DOHH2 (cell line): ENCODE results near the gene FAIM2.

Experiments
- H3F3A ChIP-seq: fragments of 200-600 bp; sonication (generic), shearing (Covaris generic); 2 replicates; pipeline ENCODE4 v1.6.0; 2016; ENCODE audit warnings: antibody characterized with exemption, mild to moderate bottlenecking; ENCODE audit not compliant: control insufficient read depth, insufficient read depth
- H3K27ac ChIP-seq: fragments of 200-600 bp; sonication (generic); 2 replicates; pipeline ENCODE4 v1.5.1; 2014; ENCODE audit warnings: low read depth, mild to moderate bottlenecking, low read length, moderate library complexity
- H3K27me3 ChIP-seq: fragments of 200-600 bp; sonication (generic); 2 replicates; pipeline ENCODE4 v1.6.1; 2014; ENCODE audit warnings: mild to moderate bottlenecking, low read length, mixed read lengths; ENCODE audit not compliant: control insufficient read depth
- H3K36me3 ChIP-seq: fragments of 200-600 bp; sonication (generic); 2 replicates; pipeline ENCODE4 v1.6.1; 2014; ENCODE audit warnings: mild to moderate bottlenecking, low read length, moderate library complexity, mixed read lengths; ENCODE audit not compliant: control insufficient read depth
- H3K4me1 ChIP-seq: fragments of 200-600 bp; sonication (generic); 2 replicates; pipeline ENCODE4 v1.6.1; 2014; ENCODE audit warnings: mild to moderate bottlenecking, low read length, mixed read lengths; ENCODE audit not compliant: control insufficient read depth
- H3K4me2 ChIP-seq: fragments of 200-600 bp; sonication (generic); 2 replicates; pipeline ENCODE4 v1.6.0; 2014; ENCODE audit warnings: mild to moderate bottlenecking, low read length, moderate library complexity
- H3K4me3 ChIP-seq: fragments of 200-600 bp; sonication (generic); 2 replicates; pipeline ENCODE4 v1.5.1; 2014; ENCODE audit warnings: mild to moderate bottlenecking, low read length, mixed read lengths
- H3K79me2 ChIP-seq: fragments of 200-600 bp; sonication (generic); 2 replicates; pipeline ENCODE4 v1.6.1; 2014; ENCODE audit warnings: mild to moderate bottlenecking, low read length, mixed read lengths; ENCODE audit not compliant: control insufficient read depth
- H3K9me2 ChIP-seq: fragments of 200-600 bp; sonication (generic); replicated peaks from 2 replicates; pipeline ENCODE4 v1.6.1; 2014; ENCODE audit warnings: mild to moderate bottlenecking, low read length, mixed read lengths; ENCODE audit not compliant: control insufficient read depth
- H3K9me3 ChIP-seq: fragments of 200-600 bp; sonication (generic); 2 replicates; pipeline ENCODE4 v1.6.1; 2014; ENCODE audit warnings: antibody characterized with exemption, low read length, mixed read lengths; ENCODE audit not compliant: control insufficient read depth, insufficient read depth
- H4K20me1 ChIP-seq: fragments of 200-600 bp; sonication (generic); 2 replicates; pipeline ENCODE4 v1.6.0; 2014; ENCODE audit warnings: low read depth, mild to moderate bottlenecking, antibody characterized with exemption, low read length, moderate library complexity; ENCODE audit not compliant: control insufficient read depth, insufficient read depth
- CTCF ChIP-seq: fragments of 200-600 bp; sonication (generic); IDR thresholded peaks from one replicate; pipeline ENCODE4 v1.5.1; 2014; ENCODE audit warnings: antibody characterized with exemption, mild to moderate bottlenecking, low read depth, low read length; ENCODE audit not compliant: poor library complexity, severe bottlenecking
- EZH2phosphoT487 ChIP-seq: fragments of 200-600 bp; sonication (generic); IDR thresholded peaks from 2 replicates; pipeline ENCODE4 v1.6.1; 2017; ENCODE audit warnings: borderline replicate concordance, mild to moderate bottlenecking, antibody characterized with exemption, low read length, moderate library complexity, mixed read lengths

The FAIM2 gene

DNA sequence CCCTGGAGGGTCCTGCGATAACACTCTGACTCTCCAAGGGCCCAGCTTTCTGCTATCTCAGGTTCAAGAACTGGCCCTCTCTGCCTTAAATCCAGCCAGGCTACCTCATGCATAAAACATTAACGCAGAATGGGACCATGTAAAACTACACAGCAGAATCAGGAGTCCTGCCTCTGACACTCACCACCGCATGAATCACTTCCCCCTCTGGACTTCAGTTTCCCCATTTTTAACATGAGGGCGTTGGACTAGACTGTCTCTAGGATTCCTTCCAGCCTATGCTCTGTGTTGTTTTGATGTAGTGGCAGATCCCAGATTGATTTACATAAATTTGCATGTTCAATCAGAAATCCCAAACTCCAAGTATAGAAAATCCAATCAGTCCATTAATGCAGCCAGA, 78.8 kb downstream of the FAIM2 start:
- Histone ChIP-seq H3K4me1 (peaks cover 50% of the 10 kb centered on the region), H3F3A (peaks cover under 1% of the 10 kb centered on the region; the same call in 1 of the 2 replicates), H3K79me2 (peaks cover 51% of the 10 kb centered on the region), H3K27ac (no peak overlapping the region), H3K4me3 (no peak overlapping the region), H3K4me2 (no peak overlapping the region), H4K20me1 (no peaks in the 10 kb centered on the region), H3K27me3 (no peaks in the 10 kb centered on the region), H3K9me2 (no peaks in the 10 kb centered on the region), H3K36me3 (no peaks in the 10 kb centered on the region; the same call in 1 of the 2 replicates), H3K9me3 (no peaks in the 10 kb centered on the region)
- TF ChIP-seq EZH2phosphoT487, result no peak
- no peak for TF ChIP-seq CTCF

GRCh38 chr12:49824416-49824815, 79.3 kb downstream of the FAIM2 start:
- Histone ChIP-seq H3K9me3 (no peaks in the 10 kb centered on the region), H3K27me3 (no peaks in the 10 kb centered on the region), H3K4me1 (peaks cover 50% of the 10 kb centered on the region), H3K79me2 (peaks cover 53% of the 10 kb centered on the region), H3K4me2 (no peak overlapping the region), H3F3A (peaks cover 5% of the 10 kb centered on the region), H4K20me1 (no peaks in the 10 kb centered on the region), H3K9me2 (no peaks in the 10 kb centered on the region), H3K36me3 (no peaks in the 10 kb centered on the region; the same call in 1 of the 2 replicates), H3K4me3 (no peak overlapping the region), H3K27ac (no peak overlapping the region)
- no peak for TF ChIP-seq EZH2phosphoT487
- TF ChIP-seq CTCF, result no peak

DNA sequence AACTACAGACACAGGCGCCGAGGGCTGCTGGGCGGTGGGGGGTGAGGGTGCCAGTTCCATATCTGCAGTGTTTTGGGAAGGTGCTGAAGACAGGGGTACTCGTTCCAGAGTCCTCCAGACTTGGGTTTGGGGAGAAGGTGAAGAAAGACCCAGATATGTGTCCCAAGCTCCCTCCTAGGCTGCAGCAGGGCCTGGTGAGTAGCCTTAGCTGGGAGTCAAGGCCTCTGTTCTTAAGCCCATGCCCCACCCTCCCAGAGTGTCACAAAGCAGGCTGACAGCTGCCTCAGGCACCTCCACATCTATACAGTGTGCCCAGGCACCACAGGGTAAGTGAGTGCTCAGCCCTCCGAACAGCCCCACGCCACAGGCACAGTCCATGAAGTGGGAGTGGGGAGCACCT, 79.7 kb downstream of the FAIM2 start:
- peaks cover 49% of the 10 kb centered on the region for H3K79me2 ChIP-seq
- H3K27me3 ChIP-seq, result no peaks in the 10 kb centered on the region
- peaks cover 6% of the 10 kb centered on the region for H3F3A ChIP-seq
- no peaks in the 10 kb centered on the region; the same call in 1 of the 2 replicates for H3K36me3 ChIP-seq
- no peaks in the 10 kb centered on the region for H3K9me2 ChIP-seq
- H3K4me2 ChIP-seq, result no peak overlapping the region
- TF ChIP-seq EZH2phosphoT487, result no peak
- no peak for TF ChIP-seq CTCF
- no peaks in the 10 kb centered on the region for H3K9me3 ChIP-seq
- peaks cover 45% of the 10 kb centered on the region for H3K4me1 ChIP-seq
- no peak overlapping the region for H3K4me3 ChIP-seq
- no peaks in the 10 kb centered on the region for H4K20me1 ChIP-seq
- H3K27ac ChIP-seq, result no peak overlapping the region

DNA sequence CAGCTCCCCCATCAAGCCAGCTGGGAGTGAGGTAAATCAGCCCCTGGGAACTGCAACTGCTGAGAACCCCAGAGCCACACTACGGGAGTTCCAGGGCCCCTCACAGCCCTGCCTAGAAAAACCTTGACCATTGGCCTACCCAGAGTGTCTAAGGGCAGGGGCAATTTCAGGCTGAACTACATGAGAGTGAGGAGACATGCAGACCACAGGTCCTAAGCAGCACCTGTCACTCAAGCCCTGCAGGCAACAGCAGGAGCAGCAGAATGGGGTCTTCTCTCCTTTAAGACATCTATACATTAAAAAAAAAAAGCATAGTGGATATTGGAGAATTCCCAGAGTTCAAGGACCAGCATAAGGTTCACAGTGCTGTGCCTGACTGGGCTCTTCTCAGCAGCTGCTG, 80.3 kb downstream of the FAIM2 start:
- no peaks in the 10 kb centered on the region; the same call in 1 of the 2 replicates for H3K36me3 ChIP-seq
- H3K9me3 ChIP-seq, result no peaks in the 10 kb centered on the region
- no peak overlapping the region for H3K27ac ChIP-seq
- TF ChIP-seq EZH2phosphoT487, result no peak
- TF ChIP-seq CTCF, result no peak
- H3K79me2 ChIP-seq, result peaks cover 45% of the 10 kb centered on the region
- H3F3A ChIP-seq, result peaks cover 6% of the 10 kb centered on the region
- H3K4me3 ChIP-seq, result no peak overlapping the region
- no peaks in the 10 kb centered on the region for H3K9me2 ChIP-seq
- H3K27me3 ChIP-seq, result no peaks in the 10 kb centered on the region
- H3K4me1 ChIP-seq, result peaks cover 41% of the 10 kb centered on the region
- H3K4me2 ChIP-seq, result no peak overlapping the region
- no peaks in the 10 kb centered on the region for H4K20me1 ChIP-seq
